IPS-15b (cell line): ENCODE data around the gene EZH2.

Experiments used
- H3K27me3 ChIP-seq: one replicate; pipeline ENCODE4 v1.6.1; 2013; ENCODE audit warnings: low read length; ENCODE audit not compliant: control insufficient read depth, insufficient read depth
- H3K36me3 ChIP-seq: one replicate; pipeline ENCODE4 v1.6.1; 2013; ENCODE audit warnings: low read length; ENCODE audit not compliant: control insufficient read depth, insufficient read depth
- H3K4me1 ChIP-seq: one replicate; pipeline ENCODE4 v1.6.1; 2013; ENCODE audit warnings: mild to moderate bottlenecking, low read length; ENCODE audit not compliant: control insufficient read depth, insufficient read depth
- H3K4me3 ChIP-seq: one replicate; pipeline ENCODE4 v1.5.1; 2013; ENCODE audit warnings: low read depth, low read length
- H3K9ac ChIP-seq: one replicate; pipeline ENCODE4 v1.6.1; 2013; ENCODE audit warnings: low read depth, mild to moderate bottlenecking, low read length
- H3K9me3 ChIP-seq: one replicate; pipeline ENCODE4 v1.6.1; 2013; ENCODE audit warnings: mild to moderate bottlenecking, low read length; ENCODE audit not compliant: control insufficient read depth, insufficient read depth

The EZH2 gene

GRCh38 chr7:148821422-148821821, 62.7 kb downstream of the EZH2 start:
- Histone ChIP-seq H3K36me3 (no peaks in the 10 kb centered on the region), H3K9ac (no peak overlapping the region), H3K9me3 (no peaks in the 10 kb centered on the region), H3K27me3 (no peaks in the 10 kb centered on the region), H3K4me3 (no peak overlapping the region), H3K4me1 (no peaks in the 10 kb centered on the region)

GRCh38 chr7:148819697-148820360, 64.3 kb downstream of the EZH2 start:
- H3K4me1 ChIP-seq = no peaks in the 10 kb centered on the region
- H3K9ac ChIP-seq = no peak overlapping the region
- H3K27me3 ChIP-seq = no peaks in the 10 kb centered on the region
- no peak overlapping the region for H3K4me3 ChIP-seq
- H3K9me3 ChIP-seq = no peaks in the 10 kb centered on the region
- H3K36me3 ChIP-seq = no peaks in the 10 kb centered on the region

GRCh38 chr7:148815612-148816011, 68.5 kb downstream of the EZH2 start:
- Histone ChIP-seq H3K4me3 (no peak overlapping the region), H3K36me3 (no peaks in the 10 kb centered on the region), H3K9ac (no peak overlapping the region), H3K27me3 (no peaks in the 10 kb centered on the region), H3K4me1 (no peaks in the 10 kb centered on the region), H3K9me3 (no peaks in the 10 kb centered on the region)

GRCh38 chr7:148814922-148815559, 69.0 kb downstream of the EZH2 start:
- Histone ChIP-seq H3K27me3 (no peaks in the 10 kb centered on the region), H3K9me3 (no peaks in the 10 kb centered on the region), H3K36me3 (no peaks in the 10 kb centered on the region), H3K4me1 (no peaks in the 10 kb centered on the region), H3K4me3 (no peak overlapping the region), H3K9ac (no peak overlapping the region)

GRCh38 chr7:148813890-148814289, 70.2 kb downstream of the EZH2 start:
- Histone ChIP-seq H3K27me3 (no peaks in the 10 kb centered on the region), H3K9me3 (no peaks in the 10 kb centered on the region), H3K9ac (no peak overlapping the region), H3K4me1 (peaks cover 2% of the 10 kb centered on the region), H3K4me3 (no peak overlapping the region), H3K36me3 (no peaks in the 10 kb centered on the region)

GRCh38 chr7:148811892-148812291, 72.2 kb downstream of the EZH2 start:
- no peaks in the 10 kb centered on the region for H3K27me3 ChIP-seq
- H3K4me1 ChIP-seq = peaks cover 2% of the 10 kb centered on the region
- no peak overlapping the region for H3K4me3 ChIP-seq
- H3K36me3 ChIP-seq = no peaks in the 10 kb centered on the region
- H3K9ac ChIP-seq = no peak overlapping the region
- no peaks in the 10 kb centered on the region for H3K9me3 ChIP-seq

- H3K9ac ChIP-seq = no peak overlapping the region
- H3K4me1 ChIP-seq = peaks cover 2% of the 10 kb centered on the region
- no peaks in the 10 kb centered on the region for H3K9me3 ChIP-seq
- H3K36me3 ChIP-seq = peaks cover 8% of the 10 kb centered on the region
- no peak overlapping the region for H3K4me3 ChIP-seq
- H3K27me3 ChIP-seq = no peaks in the 10 kb centered on the region
Measured at GRCh38 chr7:148809856-148810255, 74.2 kb downstream of the EZH2 start.

GRCh38 chr7:148807436-148807835, 76.7 kb downstream of the EZH2 start:
- Histone ChIP-seq H3K27me3 (no peaks in the 10 kb centered on the region), H3K9ac (no peak overlapping the region), H3K36me3 (peaks cover 8% of the 10 kb centered on the region)

GRCh38 chr7:148806187-148806586, 77.9 kb downstream of the EZH2 start:
- H3K4me1 ChIP-seq = peaks cover 2% of the 10 kb centered on the region
- H3K27me3 ChIP-seq = no peaks in the 10 kb centered on the region
- H3K4me3 ChIP-seq = no peak overlapping the region
- no peak overlapping the region for H3K9ac ChIP-seq
- peaks cover 15% of the 10 kb centered on the region for H3K36me3 ChIP-seq
- H3K9me3 ChIP-seq = no peaks in the 10 kb centered on the region

More at GRCh38 chr7:148807436-148807835, 76.7 kb downstream of the EZH2 start:
- Histone ChIP-seq H3K9me3 (no peaks in the 10 kb centered on the region), H3K4me3 (no peak overlapping the region), H3K4me1 (peaks cover 2% of the 10 kb centered on the region)

GRCh38 chr7:148804343-148805235, 79.5 kb downstream of the EZH2 start:
- H3K27me3 ChIP-seq = no peaks in the 10 kb centered on the region
- no peaks in the 10 kb centered on the region for H3K9me3 ChIP-seq
- no peak overlapping the region for H3K4me3 ChIP-seq
- peaks cover 12% of the 10 kb centered on the region for H3K4me1 ChIP-seq
- H3K36me3 ChIP-seq = peaks cover 18% of the 10 kb centered on the region
- no peak overlapping the region for H3K9ac ChIP-seq

GRCh38 chr7:148803094-148803493, 81.0 kb downstream of the EZH2 start:
- H3K27me3 ChIP-seq = no peaks in the 10 kb centered on the region
- no peak overlapping the region for H3K9ac ChIP-seq
- H3K36me3 ChIP-seq = peaks cover 29% of the 10 kb centered on the region
- H3K4me1 ChIP-seq = peaks cover 17% of the 10 kb centered on the region
- H3K9me3 ChIP-seq = no peaks in the 10 kb centered on the region
- no peak overlapping the region for H3K4me3 ChIP-seq
